Cardiac ventricle fibroblast (primary cell): Measurements from ENCODE around the gene FOXP4. TPM values are rescaled to one million over a fixed set of nuclear protein-coding genes. Genes with fewer than 3 reads are reported as not detected.

Experiments
- total RNA-seq: library from RNA; depleted of rRNA; stranded (reverse); fragments of >200 nt; gene quantifications from 2 replicates; pipeline ENCODE4 v1.2.3, GENCODE V29; 2015

The FOXP4 gene, protein sequence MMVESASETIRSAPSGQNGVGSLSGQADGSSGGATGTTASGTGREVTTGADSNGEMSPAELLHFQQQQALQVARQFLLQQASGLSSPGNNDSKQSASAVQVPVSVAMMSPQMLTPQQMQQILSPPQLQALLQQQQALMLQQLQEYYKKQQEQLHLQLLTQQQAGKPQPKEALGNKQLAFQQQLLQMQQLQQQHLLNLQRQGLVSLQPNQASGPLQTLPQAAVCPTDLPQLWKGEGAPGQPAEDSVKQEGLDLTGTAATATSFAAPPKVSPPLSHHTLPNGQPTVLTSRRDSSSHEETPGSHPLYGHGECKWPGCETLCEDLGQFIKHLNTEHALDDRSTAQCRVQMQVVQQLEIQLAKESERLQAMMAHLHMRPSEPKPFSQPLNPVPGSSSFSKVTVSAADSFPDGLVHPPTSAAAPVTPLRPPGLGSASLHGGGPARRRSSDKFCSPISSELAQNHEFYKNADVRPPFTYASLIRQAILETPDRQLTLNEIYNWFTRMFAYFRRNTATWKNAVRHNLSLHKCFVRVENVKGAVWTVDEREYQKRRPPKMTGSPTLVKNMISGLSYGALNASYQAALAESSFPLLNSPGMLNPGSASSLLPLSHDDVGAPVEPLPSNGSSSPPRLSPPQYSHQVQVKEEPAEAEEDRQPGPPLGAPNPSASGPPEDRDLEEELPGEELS
- 4.4 and 7.8 TPM in 2 replicates for total RNA-seq

DNA sequence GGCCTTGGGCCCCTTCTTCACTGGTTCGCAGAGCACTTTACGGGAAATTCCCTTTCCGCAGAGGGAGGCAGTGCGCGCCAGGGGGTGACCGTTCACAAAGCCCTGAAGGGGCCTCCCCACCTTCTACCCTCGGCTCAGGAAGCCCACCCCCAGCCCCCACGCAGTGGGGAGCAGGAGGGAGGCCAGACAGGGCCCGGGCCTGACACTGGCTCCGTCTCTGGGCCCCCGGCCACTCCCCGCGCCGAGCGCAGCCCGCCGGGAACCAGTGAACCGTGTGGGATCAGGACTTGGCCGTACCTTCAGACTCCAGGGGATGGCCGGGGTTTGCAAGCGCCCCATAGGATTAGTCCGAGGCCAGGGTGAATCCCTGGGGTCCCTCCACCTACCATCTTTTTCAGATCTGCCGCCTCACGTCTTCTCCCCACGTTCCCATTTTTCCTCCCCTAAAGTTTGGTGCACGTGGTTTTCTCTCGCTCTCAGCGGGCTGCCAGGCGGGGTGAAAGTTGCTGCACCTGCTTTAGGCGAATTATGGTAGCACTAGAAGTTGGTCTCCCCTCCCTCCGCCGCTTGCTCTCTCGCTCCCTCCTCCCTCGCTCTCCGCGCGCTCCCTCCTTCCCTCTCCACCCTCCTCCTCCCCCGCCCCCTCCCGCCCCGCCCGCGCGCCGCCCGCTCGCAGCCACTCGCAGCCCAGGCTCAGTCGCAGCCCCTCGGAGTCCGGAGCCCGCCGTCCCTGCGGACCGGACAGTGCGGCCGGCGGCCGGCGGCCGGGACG, at the start of gene FOXP4:
Gene FOXP4, plus strand, starts transcription at position 679 of the 772 bp plus-strand sequence. CDS start 19,380 bp downstream, outside the sequence.

DNA sequence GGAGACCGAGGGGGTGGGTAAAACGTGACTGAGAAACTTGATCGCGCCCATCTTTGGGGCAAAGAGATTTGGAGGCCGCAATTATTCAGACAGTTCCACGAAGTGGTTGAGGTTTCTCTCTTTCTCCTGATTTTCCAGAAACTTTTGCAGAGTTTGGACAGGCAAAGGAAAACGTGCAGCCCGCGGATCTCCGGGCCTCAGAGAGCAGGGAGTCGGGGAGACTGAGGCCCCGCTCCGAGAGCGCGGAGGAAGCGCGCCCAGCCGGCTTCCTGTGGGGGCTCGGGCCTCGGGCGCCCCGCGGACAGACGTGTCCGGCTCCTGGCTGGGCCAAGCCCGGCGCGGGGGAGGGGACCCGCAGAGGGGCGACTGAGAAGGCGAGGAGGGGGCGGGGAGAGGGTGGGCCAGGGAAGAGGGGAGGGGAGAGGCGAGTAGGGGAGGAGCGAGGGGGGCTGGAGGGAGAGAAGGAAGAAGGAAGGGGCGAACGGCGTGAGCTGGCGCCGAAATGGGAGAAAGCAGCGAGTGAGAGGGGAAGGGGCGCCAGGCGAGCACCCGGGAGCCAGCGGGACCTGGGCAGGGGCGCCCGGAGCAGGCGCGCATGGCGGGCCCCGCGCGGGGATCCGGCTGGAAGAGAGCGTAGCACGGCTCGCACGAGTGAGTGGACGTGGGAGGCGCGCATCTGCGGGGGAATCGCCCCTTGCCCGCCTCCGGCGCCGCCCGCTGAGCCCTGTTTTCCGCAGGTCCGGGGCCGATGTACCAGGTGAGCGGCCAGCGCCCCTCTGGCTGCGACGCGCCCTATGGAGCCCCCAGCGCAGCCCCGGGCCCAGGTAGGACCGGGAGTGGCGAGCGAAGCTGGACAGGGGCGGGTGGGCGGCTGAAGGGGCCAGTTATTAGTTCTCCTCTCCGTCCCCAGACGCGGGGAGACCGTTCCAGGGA, 92.1 kb downstream of the FOXP4 start, which contains the start of gene MDFI:
Gene MDFI, plus strand, starts transcription at position 467 of the 933 bp plus-strand sequence. Its CDS starts 282 bp downstream, at position 749.

Other genes starting within 250 kb of the FOXP4 start
- not detected in 2 replicates for gene NCR2, start 210.8 kb upstream of the FOXP4 start, total RNA-seq
- 2.9 and 3.1 TPM in 2 replicates for gene MDFI, start 92.1 kb downstream of the FOXP4 start, total RNA-seq
- 3.3 and 6.2 TPM in 2 replicates for gene TFEB, start 189.2 kb downstream of the FOXP4 start, total RNA-seq
- gene PGC, start 201.0 kb downstream of the FOXP4 start, total RNA-seq, result not detected in 2 replicates
- gene FRS3, start 233.5 kb downstream of the FOXP4 start, total RNA-seq, result 0.94 and 1.0 TPM in 2 replicates
- 1.5 and 2.6 TPM in 2 replicates for gene PRICKLE4, start 234.4 kb downstream of the FOXP4 start, total RNA-seq
- gene TOMM6, start 241.3 kb downstream of the FOXP4 start, total RNA-seq, result 148 TPM in 2 replicates